IPS-15b (cell line): ENCODE results near the gene RIMS1.

Source experiments
- H3K27me3 ChIP-seq: one replicate; pipeline ENCODE4 v1.6.1; 2013; ENCODE audit warnings: low read length; ENCODE audit not compliant: control insufficient read depth, insufficient read depth
- H3K36me3 ChIP-seq: one replicate; pipeline ENCODE4 v1.6.1; 2013; ENCODE audit warnings: low read length; ENCODE audit not compliant: control insufficient read depth, insufficient read depth
- H3K4me1 ChIP-seq: one replicate; pipeline ENCODE4 v1.6.1; 2013; ENCODE audit warnings: mild to moderate bottlenecking, low read length; ENCODE audit not compliant: control insufficient read depth, insufficient read depth
- H3K4me3 ChIP-seq: one replicate; pipeline ENCODE4 v1.5.1; 2013; ENCODE audit warnings: low read depth, low read length
- H3K9ac ChIP-seq: one replicate; pipeline ENCODE4 v1.6.1; 2013; ENCODE audit warnings: low read depth, mild to moderate bottlenecking, low read length
- H3K9me3 ChIP-seq: one replicate; pipeline ENCODE4 v1.6.1; 2013; ENCODE audit warnings: mild to moderate bottlenecking, low read length; ENCODE audit not compliant: control insufficient read depth, insufficient read depth

RIMS1 gene

DNA sequence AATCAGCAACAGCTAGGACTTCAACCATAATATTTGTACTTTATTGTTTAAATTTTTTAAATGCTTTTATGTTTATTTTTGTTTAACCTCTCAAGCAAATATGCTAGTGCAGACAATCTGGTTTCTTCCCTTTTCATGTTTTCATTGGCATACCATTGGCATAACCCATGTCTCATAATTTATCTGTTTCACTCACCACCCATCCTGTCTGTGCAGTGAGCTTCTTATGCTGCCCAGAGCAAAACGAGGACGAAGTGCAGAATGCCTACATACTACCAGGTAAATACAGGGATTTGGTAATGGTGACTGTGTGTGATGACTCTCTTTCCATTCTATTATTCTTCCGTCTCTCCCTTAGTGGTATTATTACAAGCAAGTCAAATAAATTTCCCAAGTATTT is 374.1 kb downstream of the RIMS1 start:
- Histone ChIP-seq H3K4me3 (no peak overlapping the region), H3K4me1 (peaks cover 3% of the 10 kb centered on the region)

DNA sequence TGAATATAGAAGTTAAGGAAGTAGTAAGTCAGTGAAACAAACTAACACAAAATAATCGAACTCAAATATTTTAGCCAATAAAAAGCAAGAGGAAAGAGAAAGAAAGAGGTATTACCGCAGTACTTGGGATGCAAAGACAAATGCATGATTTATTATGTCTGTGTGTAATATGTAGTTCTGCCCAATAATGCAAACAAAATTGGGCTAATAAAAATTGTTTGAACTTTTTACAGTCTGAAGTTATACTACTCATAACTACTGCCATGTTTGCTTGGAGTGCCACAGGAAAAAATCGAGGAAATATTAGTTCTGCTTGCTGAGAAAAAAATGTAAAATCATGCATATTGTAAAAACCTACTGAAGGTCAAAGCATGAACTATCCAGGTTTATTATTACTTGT is 375.2 kb downstream of the RIMS1 start:
- Histone ChIP-seq H3K9ac (no peak overlapping the region), H3K36me3 (no peaks in the 10 kb centered on the region), H3K9me3 (no peaks in the 10 kb centered on the region), H3K4me1 (peaks cover 3% of the 10 kb centered on the region), H3K27me3 (no peaks in the 10 kb centered on the region), H3K4me3 (no peak overlapping the region)

More for the DNA sequence above, 374.1 kb downstream of the RIMS1 start:
- H3K27me3 ChIP-seq = no peaks in the 10 kb centered on the region
- H3K9ac ChIP-seq = no peak overlapping the region
- H3K9me3 ChIP-seq = no peaks in the 10 kb centered on the region
- H3K36me3 ChIP-seq = no peaks in the 10 kb centered on the region

DNA sequence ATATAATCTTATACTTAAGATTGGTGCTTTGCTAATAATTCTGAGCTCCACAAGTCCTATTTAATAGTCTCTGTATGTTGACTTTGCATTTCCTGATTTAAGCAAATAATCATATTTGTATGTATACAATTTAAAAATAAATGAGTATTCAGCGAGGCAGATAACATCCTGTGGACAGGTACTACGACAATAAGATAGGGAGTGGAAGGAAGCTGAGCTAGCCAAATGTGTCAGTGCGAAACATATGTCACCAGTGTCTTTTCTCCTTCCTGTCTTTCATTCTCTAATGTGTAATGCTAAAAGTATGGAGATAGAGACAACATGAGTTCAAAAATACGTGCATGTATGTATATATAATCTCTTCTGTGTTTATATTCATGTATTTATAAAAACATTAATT is 375.9 kb downstream of the RIMS1 start:
- Histone ChIP-seq H3K36me3 (no peaks in the 10 kb centered on the region), H3K9ac (no peak overlapping the region), H3K4me3 (no peak overlapping the region), H3K4me1 (peaks cover 3% of the 10 kb centered on the region), H3K9me3 (no peaks in the 10 kb centered on the region), H3K27me3 (no peaks in the 10 kb centered on the region)

DNA sequence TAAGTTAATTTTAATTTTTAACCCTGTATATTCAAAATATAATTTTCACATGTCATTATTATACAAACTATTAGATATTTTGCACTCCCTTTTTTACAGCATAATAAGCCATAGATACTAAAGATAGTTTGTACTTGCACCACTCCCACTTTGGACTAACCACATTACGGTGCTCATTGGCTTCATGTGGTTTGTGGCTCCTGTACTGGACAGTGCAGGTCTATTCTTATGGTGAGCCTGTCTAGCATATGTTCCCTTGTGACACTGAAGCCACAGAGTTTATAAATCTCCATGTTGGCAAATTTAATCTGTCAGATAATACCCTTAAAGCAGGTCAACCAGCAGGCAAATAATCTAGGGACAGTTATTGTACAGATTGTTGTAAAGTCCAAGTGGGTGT is 381.1 kb downstream of the RIMS1 start:
- Histone ChIP-seq H3K9ac (no peak overlapping the region), H3K4me3 (no peak overlapping the region), H3K9me3 (no peaks in the 10 kb centered on the region), H3K27me3 (no peaks in the 10 kb centered on the region), H3K4me1 (no peaks in the 10 kb centered on the region), H3K36me3 (no peaks in the 10 kb centered on the region)

DNA sequence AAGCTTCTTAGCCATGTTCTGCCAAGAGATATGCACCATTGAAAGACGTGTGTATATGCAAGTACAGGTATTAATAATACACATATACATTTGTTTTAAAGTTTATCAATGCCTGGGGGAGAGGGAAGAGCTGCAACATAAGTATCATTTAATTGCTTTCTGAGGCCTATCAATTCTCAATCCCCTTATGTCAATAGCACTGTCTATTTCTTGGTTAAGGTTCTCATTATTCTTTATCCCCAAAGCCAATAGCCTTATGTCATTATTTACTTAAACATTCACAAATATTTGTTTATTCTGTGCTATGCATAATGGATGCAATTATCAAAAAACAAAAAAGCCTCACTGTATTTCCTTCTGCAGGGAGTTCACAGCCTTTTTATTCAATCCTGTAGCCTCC is 385.2 kb downstream of the RIMS1 start:
- Histone ChIP-seq H3K36me3 (no peaks in the 10 kb centered on the region), H3K9ac (no peak overlapping the region), H3K9me3 (no peaks in the 10 kb centered on the region), H3K4me1 (no peaks in the 10 kb centered on the region), H3K27me3 (no peaks in the 10 kb centered on the region), H3K4me3 (no peak overlapping the region)

DNA sequence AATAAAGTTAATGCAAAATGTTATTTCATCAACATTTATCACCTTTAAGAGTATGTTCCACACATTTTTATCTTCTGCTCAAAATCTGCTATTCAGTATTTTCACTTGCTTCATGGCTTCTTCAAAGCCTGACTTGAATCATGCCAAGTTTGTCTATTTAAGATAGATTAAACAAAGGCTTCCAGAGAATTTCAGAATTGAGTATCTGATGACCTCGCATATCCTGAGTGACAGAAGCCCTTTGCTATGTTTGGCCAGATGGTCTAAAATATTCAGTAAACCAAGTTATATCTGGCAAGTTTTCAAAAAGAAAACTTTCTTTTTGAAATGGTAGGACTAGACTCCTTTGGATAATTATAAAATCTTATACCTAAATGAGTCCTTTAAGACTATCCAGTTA is 386.6 kb downstream of the RIMS1 start:
- Histone ChIP-seq H3K27me3 (no peaks in the 10 kb centered on the region), H3K36me3 (no peaks in the 10 kb centered on the region), H3K9me3 (no peaks in the 10 kb centered on the region), H3K4me3 (no peak overlapping the region), H3K4me1 (no peaks in the 10 kb centered on the region), H3K9ac (no peak overlapping the region)

DNA sequence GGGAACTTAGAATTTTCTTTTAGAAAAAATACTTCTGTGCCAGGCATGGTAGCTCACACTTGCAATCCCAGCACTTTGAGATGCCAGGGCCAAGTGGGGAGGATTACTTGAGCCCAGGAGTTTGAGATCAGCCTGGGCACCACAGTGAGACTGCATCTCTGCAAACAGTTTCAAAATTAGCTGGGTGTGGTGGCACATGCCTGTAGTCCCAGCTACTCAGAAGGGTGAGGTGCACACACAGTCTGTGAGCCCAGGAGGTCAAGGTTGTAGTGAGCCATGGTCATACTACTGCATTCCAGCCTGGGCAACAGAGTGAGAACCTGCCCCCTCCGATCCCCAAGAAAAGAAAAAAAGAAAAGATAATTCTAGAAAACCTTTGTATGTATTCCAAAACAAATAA is 389.5 kb downstream of the RIMS1 start:
- Histone ChIP-seq H3K4me1 (no peaks in the 10 kb centered on the region), H3K9me3 (no peaks in the 10 kb centered on the region), H3K4me3 (no peak overlapping the region), H3K36me3 (no peaks in the 10 kb centered on the region), H3K9ac (no peak overlapping the region), H3K27me3 (no peaks in the 10 kb centered on the region)

DNA sequence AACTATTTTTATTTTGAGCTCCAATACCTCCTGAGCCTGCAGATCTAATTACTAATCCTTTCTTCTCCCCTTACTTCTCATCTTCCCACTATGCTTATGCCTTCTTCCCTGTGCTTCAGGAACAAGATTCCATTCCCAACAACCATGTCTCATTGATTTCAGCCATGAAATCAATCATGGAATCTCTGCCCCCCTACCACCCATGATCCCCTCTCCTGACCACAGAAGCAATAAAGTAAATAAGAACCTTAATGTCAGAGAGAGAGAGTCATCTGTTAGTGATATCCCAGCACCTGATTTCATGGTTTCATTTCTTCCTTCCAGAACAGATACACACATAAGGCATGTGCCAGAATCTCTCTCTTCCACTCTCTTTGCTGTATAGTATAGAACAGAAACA is 395.9 kb downstream of the RIMS1 start:
- Histone ChIP-seq H3K4me3 (no peak overlapping the region), H3K4me1 (no peaks in the 10 kb centered on the region), H3K9me3 (no peaks in the 10 kb centered on the region), H3K36me3 (no peaks in the 10 kb centered on the region), H3K9ac (no peak overlapping the region), H3K27me3 (no peaks in the 10 kb centered on the region)

DNA sequence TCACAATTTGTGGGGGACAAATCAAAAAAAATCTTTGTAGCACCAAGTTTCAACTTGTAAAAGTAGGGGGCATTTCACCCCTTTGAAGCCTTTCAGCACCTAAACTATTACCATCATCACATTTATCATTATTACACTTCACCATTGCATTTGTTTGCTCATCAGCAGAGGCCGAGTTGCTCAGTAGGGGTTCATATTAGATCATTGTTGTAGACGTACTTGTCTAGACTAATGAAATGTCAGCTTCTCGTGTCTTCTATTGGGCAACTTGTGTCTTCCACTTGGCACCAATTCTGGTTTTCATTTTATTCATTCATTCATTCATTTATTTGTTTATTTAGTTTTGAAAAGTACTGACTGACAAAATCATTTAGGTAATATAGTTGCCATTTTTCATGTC is 397.2 kb downstream of the RIMS1 start:
- Histone ChIP-seq H3K4me1 (no peaks in the 10 kb centered on the region), H3K9me3 (no peaks in the 10 kb centered on the region), H3K36me3 (no peaks in the 10 kb centered on the region), H3K9ac (no peak overlapping the region), H3K4me3 (no peak overlapping the region), H3K27me3 (no peaks in the 10 kb centered on the region)

DNA sequence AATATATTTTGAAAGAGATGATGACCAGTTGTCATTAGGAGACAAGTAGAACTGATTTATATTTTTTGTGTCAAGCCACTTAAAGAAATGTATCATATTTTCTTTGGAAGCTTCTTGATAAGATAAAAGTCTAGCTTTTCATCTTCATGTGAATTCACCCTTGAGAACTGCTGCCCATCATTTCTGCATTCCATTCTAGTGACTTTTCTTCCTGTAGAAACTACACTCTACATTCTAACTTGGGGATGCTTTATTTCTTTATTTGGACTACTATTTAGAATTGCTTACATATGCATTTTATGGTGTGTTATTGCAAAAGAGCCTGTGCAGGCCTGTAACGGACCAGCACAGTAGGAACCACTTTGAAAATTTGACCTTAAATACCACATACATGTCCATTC is 400.6 kb downstream of the RIMS1 start:
- no peaks in the 10 kb centered on the region for H3K4me1 ChIP-seq
- no peaks in the 10 kb centered on the region for H3K36me3 ChIP-seq
- no peak overlapping the region for H3K4me3 ChIP-seq
- no peaks in the 10 kb centered on the region for H3K9me3 ChIP-seq
- H3K27me3 ChIP-seq = no peaks in the 10 kb centered on the region
- no peak overlapping the region for H3K9ac ChIP-seq

DNA sequence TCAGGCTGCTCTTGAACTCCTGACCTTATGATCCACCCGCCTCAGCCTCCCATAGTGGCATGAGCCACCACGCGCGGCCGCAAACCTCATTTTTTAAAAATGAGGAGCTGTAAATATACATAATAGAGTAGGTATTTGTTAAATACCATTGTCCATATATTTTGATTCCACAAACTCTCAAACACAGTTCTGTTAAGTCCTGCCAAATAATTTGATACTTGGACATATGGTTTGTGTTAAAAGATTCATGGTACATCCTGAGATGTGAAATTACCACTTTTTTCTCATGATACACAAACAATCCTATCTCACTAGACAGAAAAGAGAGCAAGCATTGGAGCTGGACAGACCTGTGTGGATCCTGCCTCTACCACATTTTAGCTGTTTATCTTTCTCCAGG is 401.5 kb downstream of the RIMS1 start:
- H3K27me3 ChIP-seq = no peaks in the 10 kb centered on the region
- H3K9ac ChIP-seq = no peak overlapping the region
- H3K9me3 ChIP-seq = no peaks in the 10 kb centered on the region
- no peaks in the 10 kb centered on the region for H3K36me3 ChIP-seq
- no peak overlapping the region for H3K4me3 ChIP-seq
- no peaks in the 10 kb centered on the region for H3K4me1 ChIP-seq

DNA sequence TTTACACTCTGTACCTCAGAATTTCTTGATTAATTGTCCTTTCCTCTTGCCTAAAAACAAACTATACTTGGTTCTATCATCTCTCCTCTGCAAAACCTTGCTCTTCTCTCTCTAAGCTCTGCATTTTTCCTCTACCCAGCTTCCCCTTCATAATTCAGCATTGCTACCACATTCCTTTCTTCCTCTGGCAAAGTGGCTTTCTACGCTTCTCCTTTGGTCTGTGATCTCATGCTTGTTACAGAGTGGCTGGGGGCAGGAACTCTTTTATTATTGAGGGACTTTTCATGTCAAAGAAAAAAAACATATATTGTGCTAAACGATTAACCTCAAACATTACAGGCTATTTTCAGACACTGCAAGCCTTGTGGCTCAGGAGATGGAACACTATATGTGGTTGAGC is 402.2 kb downstream of the RIMS1 start:
- no peaks in the 10 kb centered on the region for H3K4me1 ChIP-seq
- no peak overlapping the region for H3K4me3 ChIP-seq
- H3K9ac ChIP-seq = no peak overlapping the region
- H3K36me3 ChIP-seq = no peaks in the 10 kb centered on the region
- no peaks in the 10 kb centered on the region for H3K9me3 ChIP-seq
- no peaks in the 10 kb centered on the region for H3K27me3 ChIP-seq

DNA sequence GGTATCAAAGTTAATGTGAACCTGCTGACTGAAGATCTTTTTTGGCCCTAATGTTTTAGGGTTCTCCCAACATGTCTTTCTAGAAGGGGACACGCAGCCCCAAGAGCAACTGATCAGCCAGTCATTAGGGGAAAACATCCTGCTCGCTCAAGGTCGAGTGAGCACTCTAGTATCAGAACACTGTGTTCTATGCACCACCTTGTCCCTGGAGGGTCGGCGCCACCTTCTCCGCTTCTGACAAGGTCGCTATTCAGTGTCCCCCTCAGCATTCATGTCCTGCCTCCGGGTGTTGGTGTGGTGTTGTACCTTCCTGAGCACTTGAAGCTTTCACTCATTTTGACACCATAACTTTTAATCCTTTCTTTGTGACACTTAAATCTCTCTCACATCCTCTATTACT is 404.3 kb downstream of the RIMS1 start:
- H3K27me3 ChIP-seq = no peaks in the 10 kb centered on the region
- H3K9ac ChIP-seq = no peak overlapping the region
- no peaks in the 10 kb centered on the region for H3K4me1 ChIP-seq
- H3K36me3 ChIP-seq = no peaks in the 10 kb centered on the region
- no peaks in the 10 kb centered on the region for H3K9me3 ChIP-seq
- H3K4me3 ChIP-seq = no peak overlapping the region
